ENCODE data around the gene LAMA3.

GRCh38 chr18:23716966-23717365 lies 27.7 kb downstream of the LAMA3 start:
- TF ChIP-seq CTCF (IDR thresholded peaks at IDR 0.05) (no peak), EZH2 (IDR thresholded peaks at IDR 0.05) (no peak), EZH2phosphoT487 (IDR thresholded peaks at IDR 0.05) (no peak)

All from neural progenitor cell (in vitro differentiated cells).